ENCODE measurements around the gene TP53BP2. TPM values are rescaled to one million over a fixed set of nuclear protein-coding genes. Genes with fewer than 3 reads are reported as not detected.

TP53BP2 gene
- total RNA-seq, 1 experiment from 2014 or later, result 32.0 TPM

DNA sequence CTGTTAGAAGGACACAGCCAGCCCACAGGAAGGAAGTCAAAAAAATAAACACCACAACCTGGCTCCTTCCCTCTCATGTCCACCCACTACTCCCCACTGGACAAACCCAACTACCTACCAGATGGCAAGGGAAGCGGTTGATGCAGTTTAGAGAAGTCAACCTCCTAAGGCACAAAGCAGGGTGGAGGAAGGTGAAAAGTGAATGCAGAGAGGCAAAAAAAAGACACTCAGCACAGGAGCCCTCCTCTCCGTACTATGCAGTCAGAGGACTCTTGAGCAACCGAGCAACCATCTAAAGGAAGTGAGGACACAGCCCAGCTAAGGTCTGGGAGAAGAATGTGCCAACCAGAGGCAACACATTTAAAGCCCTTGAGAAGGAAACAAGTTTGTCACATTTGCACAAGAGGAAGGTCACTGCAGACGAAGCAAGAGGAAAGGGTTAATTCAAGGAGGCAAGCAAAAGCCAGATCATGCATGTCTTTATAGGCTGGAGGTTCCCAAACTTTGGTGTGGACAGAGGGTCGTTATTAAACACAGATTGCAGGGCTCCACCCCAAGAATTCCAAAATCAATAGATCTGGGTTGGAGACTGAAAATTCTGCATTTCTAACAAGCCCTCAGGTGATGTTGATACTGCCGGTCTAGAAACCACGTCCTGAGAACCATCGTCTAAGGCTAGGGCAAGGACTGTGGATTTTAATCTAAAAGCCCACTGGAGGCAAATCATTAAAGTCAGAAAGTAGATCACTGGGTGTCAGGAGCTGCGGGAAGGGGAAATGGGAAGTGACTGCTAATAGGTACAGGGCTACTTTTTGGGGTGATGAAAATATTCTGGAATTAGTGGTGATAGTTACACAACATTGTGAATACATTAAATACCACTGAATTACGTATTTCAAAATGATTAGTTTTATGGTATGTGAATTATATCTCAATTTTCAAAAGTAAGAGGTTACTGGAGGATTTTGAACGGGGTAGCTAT is 19.7 kb downstream of the TP53BP2 start:
- Histone ChIP-seq H3K36me3 (ENCODE audit: low read depth, low read length) (no peaks in the 10 kb centered on the region), H3K27me3 (ENCODE audit: low read length) (no peaks in the 10 kb centered on the region), H3K79me2 (ENCODE audit: low read length) (peaks cover 94% of the 10 kb centered on the region), H3K27ac (ENCODE audit: low read length) (no peak overlapping the region), H3K9ac (ENCODE audit: low read length) (no peak overlapping the region), H4K20me1 (ENCODE audit: low read length) (no peaks in the 10 kb centered on the region), H3K4me1 (ENCODE audit: insufficient read depth, low read length) (no peaks in the 10 kb centered on the region), H3F3A (ENCODE audit: low read length, unreplicated experiment) (no peaks in the 10 kb centered on the region), H3K9me2 (replicated peaks; ENCODE audit: low read length) (no peaks in the 10 kb centered on the region), H2AFZ (ENCODE audit: low read length) (no peak overlapping the region), H3K9me3 (ENCODE audit: low read length) (no peaks in the 10 kb centered on the region), H3K4me2 (ENCODE audit: low read length) (no peak overlapping the region), H3K4me3 (ENCODE audit: low read length) (no peak overlapping the region)
- DNase-seq, result no peak
- CTCF ChIA-PET, result no interaction called here
- no peak for TF ChIP-seq EZH2 (IDR thresholded peaks at IDR 0.05; ENCODE audit: low read length, unreplicated experiment)
- TF ChIP-seq, protein P1, sequence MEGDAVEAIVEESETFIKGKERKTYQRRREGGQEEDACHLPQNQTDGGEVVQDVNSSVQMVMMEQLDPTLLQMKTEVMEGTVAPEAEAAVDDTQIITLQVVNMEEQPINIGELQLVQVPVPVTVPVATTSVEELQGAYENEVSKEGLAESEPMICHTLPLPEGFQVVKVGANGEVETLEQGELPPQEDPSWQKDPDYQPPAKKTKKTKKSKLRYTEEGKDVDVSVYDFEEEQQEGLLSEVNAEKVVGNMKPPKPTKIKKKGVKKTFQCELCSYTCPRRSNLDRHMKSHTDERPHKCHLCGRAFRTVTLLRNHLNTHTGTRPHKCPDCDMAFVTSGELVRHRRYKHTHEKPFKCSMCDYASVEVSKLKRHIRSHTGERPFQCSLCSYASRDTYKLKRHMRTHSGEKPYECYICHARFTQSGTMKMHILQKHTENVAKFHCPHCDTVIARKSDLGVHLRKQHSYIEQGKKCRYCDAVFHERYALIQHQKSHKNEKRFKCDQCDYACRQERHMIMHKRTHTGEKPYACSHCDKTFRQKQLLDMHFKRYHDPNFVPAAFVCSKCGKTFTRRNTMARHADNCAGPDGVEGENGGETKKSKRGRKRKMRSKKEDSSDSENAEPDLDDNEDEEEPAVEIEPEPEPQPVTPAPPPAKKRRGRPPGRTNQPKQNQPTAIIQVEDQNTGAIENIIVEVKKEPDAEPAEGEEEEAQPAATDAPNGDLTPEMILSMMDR (conservative IDR thresholded peaks at IDR 0.05; ENCODE audit: low read depth, low read length), result no peak
- no peak for TF ChIP-seq EZH2phosphoT487 (IDR thresholded peaks at IDR 0.05; ENCODE audit: borderline replicate concordance, low read length)
- BruUV-seq (replicated peaks), result no TSS peak
- intact Hi-C loops (cut with micrococcal nuclease), result no loop called here
- no peak for ATAC-seq
- POLR2A ChIA-PET (ENCODE audit: unreplicated experiment), result no interaction called here

DNA sequence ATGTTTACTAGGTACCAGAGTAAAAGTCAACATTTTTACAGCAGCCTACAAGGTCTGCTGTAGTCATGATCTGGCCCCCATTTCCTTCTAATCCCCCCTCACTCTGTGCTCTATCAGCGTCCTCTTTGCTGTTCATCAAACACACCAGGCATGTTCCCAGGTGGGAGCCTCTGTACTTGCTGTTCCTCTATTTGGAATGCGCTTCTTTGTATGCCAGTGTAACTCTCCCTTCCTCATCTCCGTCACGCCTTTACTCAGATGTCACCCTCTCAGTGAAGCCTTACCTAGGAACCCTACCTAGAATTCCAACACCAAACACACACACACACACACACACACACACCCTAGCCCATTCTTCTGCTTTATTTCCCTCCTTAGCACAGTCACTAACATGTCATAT is 21.0 kb downstream of the TP53BP2 start:
- TF ChIP-seq EZH2 (IDR thresholded peaks at IDR 0.05; ENCODE audit: low read length, unreplicated experiment), result no peak
- TF ChIP-seq, protein P1 (conservative IDR thresholded peaks at IDR 0.05; ENCODE audit: low read depth, low read length), result no peak
- TF ChIP-seq EZH2phosphoT487 (IDR thresholded peaks at IDR 0.05; ENCODE audit: borderline replicate concordance, low read length), result no peak
- Histone ChIP-seq H3F3A (ENCODE audit: low read length, unreplicated experiment) (no peaks in the 10 kb centered on the region), H2AFZ (ENCODE audit: low read length) (no peak overlapping the region), H3K4me2 (ENCODE audit: low read length) (no peak overlapping the region), H3K27me3 (ENCODE audit: low read length) (no peaks in the 10 kb centered on the region), H3K9me3 (ENCODE audit: low read length) (no peaks in the 10 kb centered on the region), H4K20me1 (ENCODE audit: low read length) (no peaks in the 10 kb centered on the region), H3K9me2 (replicated peaks; ENCODE audit: low read length) (no peaks in the 10 kb centered on the region), H3K9ac (ENCODE audit: low read length) (no peak overlapping the region), H3K27ac (ENCODE audit: low read length) (no peak overlapping the region), H3K4me1 (ENCODE audit: insufficient read depth, low read length) (no peaks in the 10 kb centered on the region), H3K4me3 (ENCODE audit: low read length) (no peak overlapping the region), H3K36me3 (ENCODE audit: low read depth, low read length) (no peaks in the 10 kb centered on the region; the same call in 1 of the 2 replicates), H3K79me2 (ENCODE audit: low read length) (peaks cover 81% of the 10 kb centered on the region)
- POLR2A ChIA-PET (ENCODE audit: unreplicated experiment), result interaction anchor here (0.7 kb wide), 1 partner anchor 380 kb away, joined by 7 read pairs; no protein-coding TSS in a partner anchor
- DNase-seq, result no peak
- CTCF ChIA-PET, result no interaction called here
- BruUV-seq (replicated peaks), result no TSS peak
- peak; percentile 18; the same call in 1 of the 2 replicates for ATAC-seq
- intact Hi-C loops (cut with micrococcal nuclease), result no loop called here

GRCh38 chr1:223824287-223824686 is 21.5 kb downstream of the TP53BP2 start:
- Histone ChIP-seq H3F3A (ENCODE audit: low read length, unreplicated experiment) (no peaks in the 10 kb centered on the region), H3K79me2 (ENCODE audit: low read length) (peaks cover 77% of the 10 kb centered on the region), H3K36me3 (ENCODE audit: low read depth, low read length) (no peaks in the 10 kb centered on the region; the same call in 1 of the 2 replicates), H3K4me1 (ENCODE audit: insufficient read depth, low read length) (no peaks in the 10 kb centered on the region), H4K20me1 (ENCODE audit: low read length) (no peaks in the 10 kb centered on the region), H3K27me3 (ENCODE audit: low read length) (no peaks in the 10 kb centered on the region), H3K9ac (ENCODE audit: low read length) (no peak overlapping the region), H2AFZ (ENCODE audit: low read length) (no peak overlapping the region), H3K4me2 (ENCODE audit: low read length) (no peak overlapping the region), H3K27ac (ENCODE audit: low read length) (no peak overlapping the region), H3K9me2 (replicated peaks; ENCODE audit: low read length) (no peaks in the 10 kb centered on the region), H3K4me3 (ENCODE audit: low read length) (no peak overlapping the region), H3K9me3 (ENCODE audit: low read length) (no peaks in the 10 kb centered on the region)
- TF ChIP-seq EZH2phosphoT487 (IDR thresholded peaks at IDR 0.05; ENCODE audit: borderline replicate concordance, low read length), result no peak
- TF ChIP-seq, protein P1 (conservative IDR thresholded peaks at IDR 0.05; ENCODE audit: low read depth, low read length), result no peak
- no peak for TF ChIP-seq EZH2 (IDR thresholded peaks at IDR 0.05; ENCODE audit: low read length, unreplicated experiment)
- ChIA-PET CTCF (no interaction called here), POLR2A (ENCODE audit: unreplicated experiment) (no interaction called here)
- ATAC-seq (no peak), DNase-seq (no peak)
- no TSS peak for BruUV-seq (replicated peaks)
- intact Hi-C loops (cut with micrococcal nuclease), result no loop called here

Data from PC-3 (cell line).